DMS 273 treated with DMSO at 0.1 percent for 48 hours (cell line): Measurements from ENCODE around the gene GABRG3.
A peak's percentile ranks its signal among the peaks of the same experiment; 100 is the strongest.

ENCODE experiments used
- DNase-seq: peaks from one replicate; lab custom pipeline; 2025; lab: John Stamatoyannopoulos, UW

GABRG3 gene

GRCh38 chr15:27064080-27064479 lies 93.1 kb downstream of the GABRG3 start:
- no peak for DNase-seq

- no peak for DNase-seq
These were observed 94.2 kb downstream of the GABRG3 start for GRCh38 chr15:27065151-27065550.

- DNase-seq = no peak
These were observed 94.8 kb downstream of the GABRG3 start for GRCh38 chr15:27065785-27066184.

GRCh38 chr15:27066446-27066845 lies 95.5 kb downstream of the GABRG3 start:
- DNase-seq = no peak

GRCh38 chr15:27067175-27067574 lies 96.2 kb downstream of the GABRG3 start:
- no peak for DNase-seq

GRCh38 chr15:27070841-27071240 lies 99.9 kb downstream of the GABRG3 start:
- no peak for DNase-seq

- DNase-seq = no peak
These were observed 103.2 kb downstream of the GABRG3 start for GRCh38 chr15:27074179-27074578.

GRCh38 chr15:27077790-27078189 lies 106.8 kb downstream of the GABRG3 start:
- DNase-seq = no peak

GRCh38 chr15:27081676-27082418 lies 110.9 kb downstream of the GABRG3 start:
- no peak for DNase-seq

- no peak for DNase-seq
These were observed 111.5 kb downstream of the GABRG3 start for GRCh38 chr15:27082526-27082925.

GRCh38 chr15:27084844-27085243 lies 113.9 kb downstream of the GABRG3 start:
- DNase-seq = no peak

GRCh38 chr15:27086149-27086548 lies 115.2 kb downstream of the GABRG3 start:
- DNase-seq = no peak

GRCh38 chr15:27086805-27087204 lies 115.8 kb downstream of the GABRG3 start:
- no peak for DNase-seq

GRCh38 chr15:27087651-27088583 lies 116.9 kb downstream of the GABRG3 start:
- no peak for DNase-seq

GRCh38 chr15:27088584-27089232 lies 117.7 kb downstream of the GABRG3 start:
- no peak for DNase-seq

- no peak for DNase-seq
These were observed 118.2 kb downstream of the GABRG3 start for GRCh38 chr15:27089233-27089586.

- DNase-seq = no peak
These were observed 118.7 kb downstream of the GABRG3 start for GRCh38 chr15:27089676-27090075.

- DNase-seq = no peak
These were observed 120.4 kb downstream of the GABRG3 start for GRCh38 chr15:27091270-27091940.

GRCh38 chr15:27092390-27092789 lies 121.4 kb downstream of the GABRG3 start:
- no peak for DNase-seq

GRCh38 chr15:27094235-27094634 lies 123.3 kb downstream of the GABRG3 start:
- DNase-seq = no peak

GRCh38 chr15:27095886-27096624 lies 125.1 kb downstream of the GABRG3 start:
- DNase-seq = peak; percentile 86
